Stomach (tissue), 9 donors: ENCODE results near the gene MCF2L. TPM values are rescaled to one million over a fixed set of nuclear protein-coding genes. Genes with fewer than 3 reads are reported as not detected.
A peak's percentile ranks its signal among the peaks of the same experiment; 100 is the strongest.

Experiments
- DNase-seq, 2 donors: peaks; one replicate each; pipeline versions ENCODE4 v3.0.0 to v3.0.0-alpha.2; 2013 to 2019
- H3K27ac ChIP-seq, 5 donors: fragments of 200-600 bp in 4 of 5; sonication (generic) in 4 of 5; one replicate each; pipeline ENCODE4 v1.5.1; 2013 to 2019; ENCODE audit warnings: mild to moderate bottlenecking in 1 of 5, moderate library complexity in 1 of 5
- H3K27me3 ChIP-seq, 3 donors: fragments of 200-600 bp; sonication (generic); one replicate each; pipeline ENCODE4 v1.5.1; 2017 to 2019; ENCODE audit warnings: mixed run types in 1 of 3
- H3K36me3 ChIP-seq, 4 donors: fragments of 200-600 bp; sonication (generic); 1 replicate in 3 of 4; 2 replicates in 1 of 4; pipeline ENCODE4 v1.5.1; 2016 to 2019
- H3K4me1 ChIP-seq, 4 donors: fragments of 200-600 bp; sonication (generic); one replicate each; pipeline ENCODE4 v1.5.1; 2016 to 2019
- H3K4me3 ChIP-seq, 4 donors: fragments of 200-600 bp; sonication (generic) in 3 of 4; one replicate each; pipeline ENCODE4 v1.5.1; 2016 to 2019; ENCODE audit warnings: mild to moderate bottlenecking in 1 of 4
- H3K9me3 ChIP-seq, 4 donors: fragments of 200-600 bp; sonication (generic); one replicate each; pipeline ENCODE4 v1.5.1; 2016 to 2019
- EP300 ChIP-seq: sonication (generic); formaldehyde crosslinking; IDR thresholded peaks from one replicate; pipeline ENCODE4 v1.6.1; 2017; ENCODE audit warnings: antibody characterized with exemption
- POLR2A ChIP-seq, 4 donors: fragments of 450-650 bp; IDR thresholded peaks; one replicate each; pipeline ENCODE4 v1.6.1; 2016; ENCODE audit warnings: antibody characterized with exemption in 4 of 4, control low read depth in 2 of 4, mild to moderate bottlenecking in 1 of 4, moderate library complexity in 1 of 4
- POLR2AphosphoS5 ChIP-seq, 3 donors: sonication (generic); formaldehyde crosslinking; IDR thresholded peaks; one replicate each; pipeline ENCODE4 v1.6.1; 2016; ENCODE audit warnings: antibody characterized with exemption in 3 of 3
- WGBS, 5 donors: extraction: QIAGEN DNeasy Blood & Tissue Kit in 3 of 5; methylation state at CpG; one replicate each; pipeline versions ENCODE4 v1.1.5 to v1.1.7; 2013 to 2018; 5-methylcytosine and 5-hydroxymethylcytosine counted together
- intact Hi-C: fragments of 100-400 bp; cut with DNase I; formaldehyde crosslinking; loops from one replicate; pipeline ENCODE4 v1.15.1; 2023; ENCODE audit warnings: low total_unique reads
- polyA plus RNA-seq, 3 donors: library from polyadenylated mRNA; stranded (reverse); fragments of 200-250 nt; gene quantifications; one replicate each; pipeline ENCODE4 v1.2.3, GENCODE V29; 2013
- total RNA-seq, 5 donors: library from RNA; depleted of rRNA; stranded (reverse); fragments of >200 nt; gene quantifications; one replicate each; pipeline versions ENCODE4 v1.1.0 to v1.2.3, GENCODE V29; 2014 to 2016
- TF ChIP-seq, protein P1 (sequence below), 7 experiments: fragments of 450-650 bp in 4 of 7; fragments of 200-600 bp in 3 of 7; sonication (generic) in 3 of 7; IDR thresholded peaks; one replicate each; pipeline ENCODE4 v1.5.1; 2016 to 2019; ENCODE audit warnings: antibody characterized with exemption in 7 of 7, control low read depth in 2 of 7, mild to moderate bottlenecking in 1 of 7
- donor health status: healthy with polysubstance abuse.
- donor health status: Bipolar disorder and iron deficiency.
- donor health status: healthy.

The MCF2L gene
- total and polyA plus RNA-seq, 8 donors, result 10.8 to 363 (median 39.4) TPM

DNA sequence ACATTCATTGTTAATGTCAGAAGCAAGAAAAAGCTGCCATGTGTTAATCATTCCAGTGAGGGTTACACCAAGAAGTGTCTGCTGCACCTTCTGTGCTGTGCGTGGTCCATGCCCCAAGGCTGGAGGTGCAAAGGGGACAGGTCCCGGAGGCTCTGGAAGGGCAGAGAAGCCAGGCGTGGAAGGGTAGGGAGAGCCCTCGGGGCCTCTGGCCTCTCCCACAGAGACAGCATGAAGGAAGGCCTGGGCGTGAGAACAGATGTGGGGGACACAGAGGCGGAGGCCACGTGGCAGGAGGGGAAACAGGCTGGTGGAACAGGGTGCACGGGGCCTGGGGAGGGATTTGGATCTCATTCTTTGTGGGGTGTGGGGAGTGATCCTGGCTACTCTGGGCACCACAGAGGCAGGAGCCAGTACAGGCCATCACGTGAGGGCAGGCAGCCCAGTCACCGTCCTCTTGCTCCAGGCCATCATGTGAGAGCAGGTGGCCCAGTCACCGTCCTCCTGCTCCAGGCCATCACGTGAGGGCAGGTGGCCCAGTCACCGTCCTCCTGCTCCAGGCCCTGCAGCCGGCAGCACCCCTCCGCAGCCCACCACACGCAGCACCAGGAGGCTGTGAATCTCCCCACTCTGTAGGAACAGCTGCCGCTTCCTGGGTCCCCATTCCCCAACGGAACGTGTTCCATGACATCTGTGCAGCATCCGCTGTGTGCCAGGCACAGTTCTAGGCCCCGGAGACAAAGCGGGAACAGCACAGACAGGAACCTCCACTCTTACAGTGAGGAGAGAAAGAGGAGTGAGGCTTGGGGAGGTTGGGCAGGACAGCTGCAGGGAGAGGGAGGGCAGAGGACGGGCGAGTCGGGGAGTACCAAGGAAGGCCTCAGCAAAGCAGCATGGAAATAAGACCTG is 126.4 kb downstream of the MCF2L start:
- no peaks in the 10 kb centered on the region for H3K4me1 ChIP-seq
- peaks cover 0 to 40% (median 26%) of the 10 kb centered on the region in 4 donors for H3K36me3 ChIP-seq
- no peak overlapping the region for H3K27ac ChIP-seq
- intact Hi-C loops, result no loop called here
- no peak for DNase-seq
- no peak overlapping the region for H3K4me3 ChIP-seq
- 90 to 93% (median 91%) methylated on average over 22 to 25 of the region's 25 CpGs for WGBS, 5 donors
- H3K9me3 ChIP-seq, result no peaks in the 10 kb centered on the region
- TF ChIP-seq POLR2AphosphoS5 (IDR thresholded peaks at IDR 0.05), result no peak
- TF ChIP-seq EP300, result no peak
- H3K27me3 ChIP-seq, result peaks cover 0 to 34% (median 0%) of the 10 kb centered on the region in 3 donors

DNA sequence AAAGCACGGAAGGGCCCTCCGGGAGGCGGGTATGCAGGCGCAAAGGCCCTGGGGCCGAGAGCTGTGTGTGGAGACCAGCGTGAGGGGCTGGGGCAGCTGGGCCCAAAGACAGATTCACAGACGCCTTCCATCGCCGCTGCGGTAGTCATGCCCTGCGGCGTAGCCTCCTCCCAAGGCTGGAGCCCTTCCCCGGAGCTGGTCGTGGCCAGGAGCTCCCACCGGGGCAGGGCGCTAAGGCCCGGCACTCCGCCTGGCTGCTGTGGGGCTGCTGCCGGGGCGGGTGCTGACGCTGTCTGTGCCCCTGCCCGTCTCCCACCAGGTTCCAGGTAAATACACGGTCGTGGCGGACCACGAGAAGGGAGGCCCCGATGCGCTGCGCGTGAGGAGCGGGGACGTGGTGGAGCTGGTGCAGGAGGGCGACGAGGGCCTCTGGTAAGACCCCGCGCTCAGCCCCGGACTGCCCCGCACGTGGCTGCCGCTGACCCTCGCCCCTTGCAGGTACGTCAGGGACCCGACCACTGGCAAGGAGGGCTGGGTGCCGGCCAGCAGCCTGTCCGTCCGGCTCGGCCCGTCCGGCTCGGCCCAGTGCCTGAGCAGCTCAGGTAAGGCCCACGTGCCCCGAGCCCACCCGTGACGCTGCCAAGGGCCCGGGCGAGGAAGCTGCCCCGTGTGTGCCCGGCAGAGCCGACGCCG is 127.2 kb downstream of the MCF2L start:
- no peak for TF ChIP-seq POLR2AphosphoS5 (IDR thresholded peaks at IDR 0.05)
- no peak for TF ChIP-seq POLR2A (IDR thresholded peaks at IDR 0.05)
- TF ChIP-seq EP300, result no peak
- TF ChIP-seq, protein P1, sequence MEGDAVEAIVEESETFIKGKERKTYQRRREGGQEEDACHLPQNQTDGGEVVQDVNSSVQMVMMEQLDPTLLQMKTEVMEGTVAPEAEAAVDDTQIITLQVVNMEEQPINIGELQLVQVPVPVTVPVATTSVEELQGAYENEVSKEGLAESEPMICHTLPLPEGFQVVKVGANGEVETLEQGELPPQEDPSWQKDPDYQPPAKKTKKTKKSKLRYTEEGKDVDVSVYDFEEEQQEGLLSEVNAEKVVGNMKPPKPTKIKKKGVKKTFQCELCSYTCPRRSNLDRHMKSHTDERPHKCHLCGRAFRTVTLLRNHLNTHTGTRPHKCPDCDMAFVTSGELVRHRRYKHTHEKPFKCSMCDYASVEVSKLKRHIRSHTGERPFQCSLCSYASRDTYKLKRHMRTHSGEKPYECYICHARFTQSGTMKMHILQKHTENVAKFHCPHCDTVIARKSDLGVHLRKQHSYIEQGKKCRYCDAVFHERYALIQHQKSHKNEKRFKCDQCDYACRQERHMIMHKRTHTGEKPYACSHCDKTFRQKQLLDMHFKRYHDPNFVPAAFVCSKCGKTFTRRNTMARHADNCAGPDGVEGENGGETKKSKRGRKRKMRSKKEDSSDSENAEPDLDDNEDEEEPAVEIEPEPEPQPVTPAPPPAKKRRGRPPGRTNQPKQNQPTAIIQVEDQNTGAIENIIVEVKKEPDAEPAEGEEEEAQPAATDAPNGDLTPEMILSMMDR (IDR thresholded peaks at IDR 0.05), result no peak
- WGBS, 5 donors, result 91 to 94% (median 93%) methylated on average over 51 to 61 of the region's 61 CpGs
- H3K27me3 ChIP-seq, result peaks cover 0 to 34% (median 0%) of the 10 kb centered on the region in 3 donors
- H3K27ac ChIP-seq, result no peak overlapping the region
- no peak overlapping the region for H3K4me3 ChIP-seq
- DNase-seq, result no peak
- H3K4me1 ChIP-seq, result no peaks in the 10 kb centered on the region
- no peaks in the 10 kb centered on the region for H3K9me3 ChIP-seq
- peaks cover 0 to 32% (median 19%) of the 10 kb centered on the region in 4 donors for H3K36me3 ChIP-seq
- intact Hi-C loops, result no loop called here

DNA sequence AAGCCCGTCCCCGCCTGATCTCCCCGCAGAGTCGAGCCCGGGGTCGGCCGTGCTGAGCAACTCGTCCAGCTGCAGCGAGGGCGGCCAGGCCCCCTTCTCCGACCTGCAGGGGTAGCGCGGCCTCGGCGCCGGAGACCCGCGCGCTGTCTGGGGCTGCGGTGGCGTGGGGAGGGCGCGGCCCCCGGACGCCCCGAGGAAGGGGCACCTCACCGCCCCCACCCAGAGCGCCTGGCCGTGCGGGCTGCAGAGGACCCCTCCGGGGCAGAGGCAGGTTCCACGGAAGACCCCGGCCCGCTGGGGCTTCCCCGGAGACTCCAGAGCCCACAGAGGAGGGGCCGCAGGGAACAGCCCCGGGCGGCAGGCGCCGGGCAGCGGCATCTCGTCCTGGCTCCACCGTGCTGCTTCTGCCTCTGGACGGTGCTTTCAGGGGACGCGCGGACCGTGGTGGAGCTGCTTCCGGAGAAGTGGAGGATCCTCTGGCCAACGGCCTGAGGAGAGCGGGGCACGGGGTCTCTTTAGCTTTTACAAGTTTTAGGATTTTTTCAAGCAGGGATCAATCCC is 127.8 kb downstream of the MCF2L start:
- H3K36me3 ChIP-seq, result peaks cover 0 to 27% (median 16%) of the 10 kb centered on the region in 4 donors
- no peak overlapping the region for H3K27ac ChIP-seq
- no peak for DNase-seq
- WGBS, 5 donors, result 85 to 94% (median 93%) methylated on average over 11 to 52 of the region's 52 CpGs
- H3K27me3 ChIP-seq, result peaks cover 0 to 34% (median 0%) of the 10 kb centered on the region in 3 donors
- TF ChIP-seq, protein P1 (IDR thresholded peaks at IDR 0.05), result no peak
- TF ChIP-seq POLR2A (IDR thresholded peaks at IDR 0.05) (no peak), EP300 (no peak), POLR2AphosphoS5 (IDR thresholded peaks at IDR 0.05) (no peak)
- intact Hi-C loops, result no loop called here
- no peaks in the 10 kb centered on the region for H3K4me1 ChIP-seq
- H3K9me3 ChIP-seq, result no peaks in the 10 kb centered on the region
- H3K4me3 ChIP-seq, result no peak overlapping the region

DNA sequence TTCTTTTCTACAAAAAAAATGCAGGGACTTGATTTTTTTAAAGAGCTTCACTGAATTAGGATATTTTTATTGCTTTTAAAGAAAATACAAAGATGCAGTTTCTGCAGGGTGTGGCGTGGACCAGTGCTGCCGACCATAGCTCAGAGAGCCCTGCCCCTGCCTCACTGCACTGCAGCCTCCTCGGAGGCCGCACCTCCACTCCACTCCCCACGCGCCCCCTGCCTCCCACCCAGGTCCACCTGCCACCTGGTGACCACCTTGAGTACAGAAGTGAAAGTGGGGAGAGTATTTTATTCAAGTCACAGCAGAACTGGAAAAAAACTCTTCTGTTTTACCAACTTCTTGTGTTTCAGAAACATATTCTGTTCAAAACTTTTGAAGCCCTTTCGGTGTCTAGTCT is 128.6 kb downstream of the MCF2L start:
- 83 to 91% (median 88%) methylated on average over 7 of the region's 7 CpGs for WGBS, 5 donors
- peaks cover 0 to 26% (median 16%) of the 10 kb centered on the region in 4 donors for H3K36me3 ChIP-seq
- no peaks in the 10 kb centered on the region for H3K9me3 ChIP-seq
- TF ChIP-seq POLR2A (IDR thresholded peaks at IDR 0.05) (no peak), EP300 (no peak), POLR2AphosphoS5 (IDR thresholded peaks at IDR 0.05) (no peak)
- H3K27ac ChIP-seq, result no peak overlapping the region
- no peaks in the 10 kb centered on the region for H3K4me1 ChIP-seq
- intact Hi-C loops, result no loop called here
- no peak overlapping the region for H3K4me3 ChIP-seq
- DNase-seq, result no peak
- peaks cover 0 to 34% (median 0%) of the 10 kb centered on the region in 3 donors for H3K27me3 ChIP-seq

DNA sequence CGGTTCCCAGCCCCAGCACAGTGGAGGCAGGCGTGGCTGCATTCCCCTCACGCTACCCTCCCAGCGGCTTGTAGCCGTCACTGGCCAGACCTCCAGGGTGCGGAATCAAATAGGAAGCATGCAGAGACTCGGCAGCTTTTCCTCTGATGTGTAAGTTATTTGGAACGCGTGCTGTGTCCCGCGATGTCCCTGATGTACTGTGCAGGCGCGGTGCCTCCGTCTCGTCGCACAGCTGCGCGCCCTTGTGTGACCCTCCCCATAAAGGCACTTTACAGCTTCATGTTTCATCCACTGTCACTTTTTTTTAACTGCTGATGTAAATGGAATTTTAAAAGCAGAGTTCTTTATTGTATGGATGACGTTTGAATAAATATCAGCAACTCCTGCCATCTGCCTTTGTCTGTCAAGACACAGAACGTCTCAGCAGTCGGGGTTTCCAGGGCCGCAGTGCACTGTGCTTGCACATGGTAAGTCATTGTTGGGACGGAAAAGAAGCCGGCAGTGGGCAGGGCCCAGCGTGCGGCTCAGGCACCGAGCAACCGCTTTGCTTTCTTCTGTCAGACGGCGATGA is 129.2 kb downstream of the MCF2L start:
- peaks cover 0 to 26% (median 16%) of the 10 kb centered on the region in 4 donors for H3K36me3 ChIP-seq
- no peak overlapping the region for H3K27ac ChIP-seq
- WGBS, 5 donors, result 72 to 76% (median 74%) methylated on average over 30 of the region's 30 CpGs
- peaks cover 0 to 33% (median 0%) of the 10 kb centered on the region in 3 donors for H3K27me3 ChIP-seq
- TF ChIP-seq POLR2A (IDR thresholded peaks at IDR 0.05), result no peak
- no peak for TF ChIP-seq POLR2AphosphoS5 (IDR thresholded peaks at IDR 0.05)
- TF ChIP-seq, protein P1 (IDR thresholded peaks at IDR 0.05), result no peak
- TF ChIP-seq EP300, result no peak
- H3K4me1 ChIP-seq, result no peaks in the 10 kb centered on the region
- H3K9me3 ChIP-seq, result no peaks in the 10 kb centered on the region
- intact Hi-C loops, result no loop called here
- no peak overlapping the region for H3K4me3 ChIP-seq
- DNase-seq, result peak in 1 of 2 donors; percentile 49
